IgD-negative memory B cell (primary cell): Measurements from ENCODE around the gene RAB4B. TPM values are rescaled to one million over a fixed set of nuclear protein-coding genes. Genes with fewer than 3 reads are reported as not detected.
A peak's percentile ranks its signal among the peaks of the same experiment; 100 is the strongest.
"Not testable (repeated sequence)": the region's sequence is repeated elsewhere in the genome, so short reads cannot be mapped to it uniquely, and the experiment has no call there.

Experiments used
- H3K27ac Mint-ChIP-seq, 3 donors: one replicate each; pipeline ENCODE4 v1.8.0; 2020 to 2022; ENCODE audit warnings: mild to moderate bottlenecking in 3 of 3, mixed read lengths in 3 of 3, moderate library complexity in 1 of 3
- H3K27me3 Mint-ChIP-seq: one replicate; pipeline ENCODE4 v1.8.0; 2021; ENCODE audit warnings: mixed read lengths
- H3K36me3 Mint-ChIP-seq: one replicate; pipeline ENCODE4 v1.8.0; 2020; ENCODE audit warnings: mild to moderate bottlenecking, mixed read lengths
- H3K4me1 Mint-ChIP-seq, 3 donors: one replicate each; pipeline ENCODE4 v1.8.0; 2020 to 2022; ENCODE audit warnings: mixed read lengths in 3 of 3, mild to moderate bottlenecking in 1 of 3
- H3K4me3 Mint-ChIP-seq, 4 donors: one replicate each; pipeline ENCODE4 v1.8.0; 2020 to 2022; ENCODE audit warnings: mild to moderate bottlenecking in 4 of 4, mixed read lengths in 4 of 4, moderate library complexity in 3 of 4
- H3K9me3 Mint-ChIP-seq, 3 donors: one replicate each; pipeline ENCODE4 v1.8.0; 2020 to 2021; ENCODE audit warnings: mixed read lengths in 3 of 3, mild to moderate bottlenecking in 1 of 3
- polyA plus RNA-seq: library from polyadenylated mRNA; unstranded; fragments of 300-500 nt; fragmentation: Illumina TruSeq; gene quantifications from one replicate; pipeline ENCODE4 v1.2.3, GENCODE V29; 2021

The RAB4B gene
- polyA plus RNA-seq, 1 donor from 2014 or later = 141 TPM

DNA sequence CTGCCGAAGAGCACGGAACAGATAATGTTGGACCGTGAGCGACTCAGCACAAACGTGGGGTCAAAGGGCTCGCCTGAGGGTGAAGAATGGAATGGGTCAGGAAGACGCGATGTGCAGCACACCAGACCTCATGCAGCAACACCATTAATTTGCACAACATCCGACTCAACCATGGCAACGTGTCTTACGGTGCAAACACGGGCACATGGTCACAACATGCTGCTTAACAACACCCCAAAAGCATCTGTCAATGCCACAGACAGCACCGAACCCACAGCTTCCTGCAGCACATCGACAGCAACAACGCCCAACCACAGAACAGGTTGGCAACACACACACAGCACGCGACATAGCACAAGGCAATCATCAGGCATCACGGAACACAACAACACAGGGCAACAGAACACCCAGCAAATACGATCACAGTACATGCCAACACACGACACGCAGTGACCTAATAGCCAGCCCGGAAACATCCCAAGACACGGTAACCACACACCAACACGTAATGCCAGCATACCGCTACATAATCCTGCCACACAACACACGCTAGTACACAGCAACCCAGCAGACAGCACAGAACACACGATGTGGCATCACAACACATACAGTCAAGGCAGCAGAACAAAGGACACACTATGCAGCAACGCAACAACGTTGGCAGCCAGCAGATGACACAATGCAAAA lies 48.8 kb downstream of the RAB4B start:
- not testable (repeated sequence) for H3K9me3 Mint-ChIP-seq, H3K4me3 Mint-ChIP-seq, H3K27me3 Mint-ChIP-seq
- Mint-ChIP-seq H3K27ac (peak overlapping the region in 2 of 3 donors; percentile 41), H3K4me1 (peaks cover 0 to 11% (median 8%) of the 10 kb centered on the region in 3 donors), H3K36me3 (peaks cover 25% of the 10 kb centered on the region)

DNA sequence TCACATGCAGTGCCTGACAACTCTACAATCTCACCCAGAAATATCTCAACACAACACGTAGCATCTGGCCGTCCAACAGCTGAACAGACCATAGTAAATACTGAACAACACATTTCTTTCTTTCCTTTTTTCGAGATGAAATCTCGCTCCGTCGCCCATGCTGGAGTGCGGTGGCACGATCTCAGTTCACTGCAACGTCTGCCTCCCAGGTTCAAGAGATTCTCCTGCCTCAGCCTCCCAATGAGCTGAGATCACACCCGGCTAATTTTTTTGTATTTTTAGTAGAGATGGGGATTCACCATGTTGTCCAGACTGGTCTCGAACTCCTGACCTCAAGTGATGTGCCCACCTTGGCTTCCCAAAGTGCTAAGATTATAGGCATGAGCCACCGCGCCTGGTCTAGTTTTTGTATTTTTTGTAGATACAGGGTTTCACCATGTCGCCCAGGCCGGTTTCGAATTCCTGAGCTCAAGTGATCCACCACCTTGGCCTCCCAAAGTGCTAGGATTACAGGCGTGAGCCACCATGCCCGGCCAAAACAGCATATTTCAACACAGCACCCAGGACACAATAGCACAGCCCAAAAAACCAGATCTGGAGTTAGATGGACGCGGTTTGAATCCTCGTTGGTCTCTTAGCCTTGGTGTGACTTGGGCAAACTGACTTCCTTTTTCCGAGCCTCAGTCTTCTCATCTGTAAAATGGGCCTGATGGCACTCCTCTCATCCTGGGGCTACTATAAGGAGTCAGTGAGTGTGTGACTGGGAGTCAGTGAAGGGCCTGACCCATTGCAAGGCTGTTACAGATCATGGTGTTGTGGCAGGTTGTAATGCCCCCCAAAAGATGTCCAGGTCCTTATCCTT lies 49.6 kb downstream of the RAB4B start:
- H3K27me3 Mint-ChIP-seq = no peaks in the 10 kb centered on the region
- H3K4me3 Mint-ChIP-seq = no peak overlapping the region
- peaks cover 0 to 8% (median 5%) of the 10 kb centered on the region in 3 donors for H3K4me1 Mint-ChIP-seq
- peaks cover 0 to 4% (median 3%) of the 10 kb centered on the region in 3 donors for H3K9me3 Mint-ChIP-seq
- no peak overlapping the region for H3K27ac Mint-ChIP-seq
- H3K36me3 Mint-ChIP-seq = peaks cover 25% of the 10 kb centered on the region

DNA sequence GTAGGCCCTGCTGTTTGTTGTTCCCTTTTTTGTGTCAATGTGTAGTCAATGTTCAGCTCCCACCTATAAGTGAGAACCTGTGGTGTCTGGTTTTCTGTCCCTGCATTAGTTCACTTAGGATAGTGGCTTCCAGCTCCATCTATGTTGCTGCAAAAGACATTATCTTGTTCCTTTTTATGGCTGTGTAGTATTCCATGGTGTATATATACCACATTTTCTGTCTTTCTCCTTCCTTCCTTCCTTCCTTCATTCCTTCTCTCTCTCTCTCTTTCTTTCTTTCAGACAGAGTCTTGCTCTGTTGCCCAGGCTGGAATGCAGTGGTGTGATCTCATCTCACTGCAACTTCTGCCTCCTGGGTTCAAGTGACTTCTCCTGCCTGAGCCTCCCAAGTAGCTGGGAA lies 51.2 kb downstream of the RAB4B start:
- H3K36me3 Mint-ChIP-seq = peaks cover 25% of the 10 kb centered on the region
- no peaks in the 10 kb centered on the region for H3K27me3 Mint-ChIP-seq
- H3K4me1 Mint-ChIP-seq = peaks cover 0 to 2% (median 0%) of the 10 kb centered on the region in 3 donors
- peak overlapping the region in 1 of 3 donors; percentile 63 for H3K27ac Mint-ChIP-seq
- peaks cover 0 to 4% (median 3%) of the 10 kb centered on the region in 3 donors for H3K9me3 Mint-ChIP-seq
- no peak overlapping the region for H3K4me3 Mint-ChIP-seq

DNA sequence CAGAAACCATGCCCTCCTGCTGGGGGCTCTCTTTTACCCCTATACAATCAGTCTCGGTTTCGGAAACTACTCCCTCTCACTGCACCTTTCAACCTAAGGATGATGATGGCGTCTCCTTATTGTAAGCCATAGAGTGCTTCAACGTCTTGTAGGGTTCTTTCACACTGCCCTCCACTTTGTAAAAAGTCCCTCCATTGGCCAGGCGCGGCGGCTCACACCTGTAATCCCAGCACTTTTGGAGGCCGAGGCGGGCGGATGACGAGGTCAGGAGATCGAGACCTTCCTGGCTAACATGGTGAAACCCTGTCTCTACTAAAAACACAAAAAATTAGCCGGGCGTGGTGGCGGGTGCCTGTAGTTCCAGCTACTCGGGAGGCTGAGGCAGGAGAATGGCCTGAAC lies 52.7 kb downstream of the RAB4B start:
- not testable (repeated sequence) for H3K27me3 Mint-ChIP-seq, H3K4me1 Mint-ChIP-seq, H3K27ac Mint-ChIP-seq, H3K9me3 Mint-ChIP-seq, H3K4me3 Mint-ChIP-seq
- peaks cover 22% of the 10 kb centered on the region for H3K36me3 Mint-ChIP-seq

DNA sequence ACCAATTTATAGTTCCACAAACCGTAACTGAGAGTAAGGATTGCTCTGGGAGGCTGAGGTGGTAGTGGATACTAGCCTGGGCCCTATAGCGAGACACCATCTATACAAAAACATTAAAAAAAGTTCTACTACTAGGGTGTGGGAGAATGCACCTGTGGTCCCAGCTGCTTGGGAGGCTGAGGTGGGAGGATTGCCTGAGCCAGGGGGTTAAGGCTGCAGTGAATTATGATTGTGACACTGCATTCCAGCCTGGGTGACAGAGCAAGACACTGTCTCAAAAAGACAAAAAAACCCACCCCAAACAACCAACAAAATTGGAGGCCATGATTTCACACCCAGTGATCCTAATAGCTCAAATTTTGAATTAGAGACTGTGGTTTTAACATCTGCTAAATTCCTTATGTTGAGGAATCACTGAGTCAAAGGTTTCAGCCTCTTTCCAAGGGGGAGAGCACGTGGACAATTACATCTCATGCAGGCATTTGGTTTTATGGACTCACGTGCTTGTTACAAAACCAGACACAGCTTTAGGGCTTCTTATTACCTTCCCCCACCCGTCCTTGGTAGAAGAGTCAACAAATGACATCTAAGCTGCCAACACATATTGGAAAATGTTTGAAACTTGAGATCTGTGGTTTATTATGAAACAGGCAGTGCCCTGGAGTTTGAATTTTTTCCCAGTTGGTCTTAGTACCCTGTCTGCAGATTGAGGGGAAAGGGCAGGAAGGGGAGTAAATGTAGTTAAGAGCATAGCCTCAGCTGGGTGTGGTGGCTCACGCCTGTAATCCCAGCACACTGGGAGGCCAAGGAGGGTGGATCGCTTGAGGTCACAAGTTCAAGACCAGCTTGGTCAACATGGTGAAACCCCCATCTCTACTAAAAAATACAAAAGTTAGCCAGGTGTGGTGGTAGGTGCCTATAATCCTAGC lies 53.7 kb downstream of the RAB4B start:
- no peak overlapping the region for H3K4me3 Mint-ChIP-seq
- H3K9me3 Mint-ChIP-seq = peaks cover 0 to 4% (median 3%) of the 10 kb centered on the region in 3 donors

DNA sequence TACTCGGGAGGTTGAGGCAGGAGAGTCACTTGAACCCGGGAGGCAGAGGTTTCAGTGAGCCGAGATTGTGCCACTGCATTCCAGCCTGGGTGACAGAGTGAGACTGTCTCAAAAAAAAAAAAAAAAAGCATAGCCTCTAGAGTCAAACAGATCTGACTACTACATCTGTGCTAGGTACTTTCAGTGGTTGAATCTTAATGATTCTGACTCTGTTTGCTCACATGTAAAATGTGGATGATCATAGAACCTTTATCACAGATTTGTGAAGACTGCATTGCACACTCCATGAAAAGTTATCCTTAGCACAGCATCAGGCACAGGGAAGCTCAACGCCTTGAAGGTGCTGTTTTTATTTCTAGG lies 54.4 kb downstream of the RAB4B start:
- not testable (repeated sequence) for H3K27ac Mint-ChIP-seq, H3K9me3 Mint-ChIP-seq, H3K27me3 Mint-ChIP-seq, H3K4me3 Mint-ChIP-seq, H3K4me1 Mint-ChIP-seq
- H3K36me3 Mint-ChIP-seq = peaks cover 15% of the 10 kb centered on the region

More for the DNA sequence above, 53.7 kb downstream of the RAB4B start:
- Mint-ChIP-seq H3K27ac (no peak overlapping the region), H3K4me1 (peaks cover 0 to 2% (median 0%) of the 10 kb centered on the region in 3 donors), H3K36me3 (peaks cover 21% of the 10 kb centered on the region), H3K27me3 (no peaks in the 10 kb centered on the region)

DNA sequence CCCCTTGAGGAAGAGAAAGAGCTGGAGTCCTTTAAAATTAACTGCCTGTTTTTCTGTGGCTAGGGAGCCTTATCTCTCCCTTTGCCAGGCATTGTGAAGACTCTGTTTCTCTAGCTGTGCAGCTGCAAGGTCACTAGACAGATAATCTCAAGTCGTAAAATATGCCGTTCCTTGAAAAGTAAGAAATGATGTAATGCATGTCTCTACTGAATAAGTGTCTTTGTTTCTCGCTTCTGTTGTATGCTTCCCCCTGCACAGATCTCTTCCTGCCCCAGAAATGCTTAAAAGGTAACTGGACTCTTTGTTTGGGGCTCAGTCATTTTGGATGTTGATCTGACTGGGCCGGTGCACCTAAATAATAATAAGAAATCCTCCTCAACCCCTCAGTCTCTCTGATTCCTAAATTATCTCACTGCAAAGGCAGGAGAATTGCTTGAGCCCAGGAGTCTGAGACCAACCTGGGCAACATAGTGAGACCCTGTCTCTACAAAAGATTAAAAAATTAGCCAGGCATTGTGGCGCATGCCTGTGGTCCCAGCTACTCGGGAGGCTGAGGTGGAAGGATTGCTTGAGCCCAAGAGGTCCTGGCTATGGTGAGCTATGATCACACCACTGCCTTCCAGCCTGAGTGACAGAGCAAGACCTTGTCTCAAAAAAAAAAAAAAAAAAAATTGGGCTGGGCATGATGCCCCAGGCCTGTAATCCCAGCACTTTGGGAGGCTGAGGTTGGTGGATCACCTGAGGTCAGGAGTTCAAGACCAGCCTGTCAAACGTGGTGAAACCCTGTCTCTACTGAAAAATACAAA lies 55.9 kb downstream of the RAB4B start:
- H3K9me3 Mint-ChIP-seq, H3K36me3 Mint-ChIP-seq, H3K4me3 Mint-ChIP-seq, H3K27me3 Mint-ChIP-seq, H3K4me1 Mint-ChIP-seq: not testable (repeated sequence)
- peak overlapping the region in 1 of 3 donors; percentile 81 for H3K27ac Mint-ChIP-seq

DNA sequence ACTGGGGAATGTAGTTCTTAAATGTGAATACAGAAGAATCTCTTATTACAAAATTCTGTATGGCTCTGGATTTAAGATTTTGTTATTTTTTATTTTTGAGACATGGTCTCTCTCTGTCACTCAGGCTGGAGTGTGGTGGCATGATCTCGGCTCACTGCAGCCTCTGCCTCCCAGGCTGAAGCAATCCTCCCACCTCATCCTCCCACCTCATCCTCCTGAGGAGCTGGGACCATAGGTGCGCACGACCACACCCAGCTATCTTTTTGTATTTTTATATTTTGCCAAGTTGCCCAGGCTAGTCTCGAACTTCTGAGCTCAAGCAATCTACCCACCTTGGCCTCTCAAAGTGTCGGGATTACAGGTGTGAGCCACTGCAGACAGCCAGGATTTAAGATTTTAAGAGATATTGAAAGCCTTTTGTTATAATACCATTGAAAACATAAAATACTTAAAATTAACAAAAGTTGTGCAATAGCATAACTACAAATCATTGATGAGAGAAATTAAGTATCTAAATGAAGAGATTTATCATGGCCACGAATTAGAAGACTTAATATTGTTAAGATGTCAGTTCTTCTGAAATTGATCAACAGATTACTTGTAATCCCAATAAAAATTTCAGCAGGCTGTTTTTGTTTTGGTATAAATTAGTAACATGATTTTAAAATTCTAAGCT lies 58.8 kb downstream of the RAB4B start:
- no peaks in the 10 kb centered on the region for H3K36me3 Mint-ChIP-seq
- peaks cover 0 to 2% (median 0%) of the 10 kb centered on the region in 3 donors for H3K9me3 Mint-ChIP-seq
- peaks cover 2% of the 10 kb centered on the region for H3K27me3 Mint-ChIP-seq
- no peaks in the 10 kb centered on the region for H3K4me1 Mint-ChIP-seq
- no peak overlapping the region for H3K27ac Mint-ChIP-seq
- no peak overlapping the region for H3K4me3 Mint-ChIP-seq

DNA sequence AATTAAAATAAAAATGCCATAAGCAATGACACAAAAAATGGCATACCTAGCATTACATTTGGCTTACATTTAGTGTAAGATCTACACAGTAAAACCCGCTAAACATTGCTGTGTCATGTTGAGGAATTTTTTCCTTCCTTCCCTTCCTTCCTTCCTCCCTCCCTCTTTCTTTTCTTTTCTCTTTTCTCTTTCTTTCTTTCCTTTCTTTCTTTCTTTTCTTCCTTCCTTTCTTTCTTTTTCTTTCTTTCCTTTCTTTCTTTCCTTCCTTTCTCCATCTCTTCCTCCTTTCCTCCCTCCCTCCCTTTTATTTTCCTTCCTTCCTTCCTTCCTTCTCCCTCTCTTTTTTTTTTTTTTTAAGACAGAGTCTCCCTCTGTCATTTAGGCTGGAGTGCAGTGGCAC lies 60.4 kb downstream of the RAB4B start:
- not testable (repeated sequence) for H3K27me3 Mint-ChIP-seq, H3K27ac Mint-ChIP-seq

DNA sequence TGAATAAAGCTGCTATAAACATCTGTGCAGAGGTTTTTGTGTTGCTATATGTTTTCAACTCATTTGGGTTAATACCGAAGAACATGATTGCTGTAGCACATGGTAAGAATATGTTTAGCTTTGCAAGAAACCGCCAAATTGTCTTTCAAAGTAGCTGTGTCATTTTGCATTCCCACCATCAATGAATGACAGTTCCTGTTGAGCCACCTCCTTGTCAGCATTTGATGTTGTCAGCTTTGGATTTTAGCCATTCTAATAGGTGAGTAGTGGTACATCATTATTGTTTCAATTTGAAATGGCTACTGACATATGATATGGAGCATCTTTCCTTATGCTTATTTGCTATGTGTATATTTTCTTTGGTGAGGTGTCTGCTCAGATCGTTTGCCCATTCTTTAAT lies 64.0 kb downstream of the RAB4B start:
- H3K27ac Mint-ChIP-seq, H3K9me3 Mint-ChIP-seq, H3K36me3 Mint-ChIP-seq, H3K27me3 Mint-ChIP-seq, H3K4me1 Mint-ChIP-seq, H3K4me3 Mint-ChIP-seq: not testable (repeated sequence)

More for the DNA sequence above, 60.4 kb downstream of the RAB4B start:
- H3K9me3 Mint-ChIP-seq, H3K4me1 Mint-ChIP-seq, H3K4me3 Mint-ChIP-seq, H3K36me3 Mint-ChIP-seq: not testable (repeated sequence)

DNA sequence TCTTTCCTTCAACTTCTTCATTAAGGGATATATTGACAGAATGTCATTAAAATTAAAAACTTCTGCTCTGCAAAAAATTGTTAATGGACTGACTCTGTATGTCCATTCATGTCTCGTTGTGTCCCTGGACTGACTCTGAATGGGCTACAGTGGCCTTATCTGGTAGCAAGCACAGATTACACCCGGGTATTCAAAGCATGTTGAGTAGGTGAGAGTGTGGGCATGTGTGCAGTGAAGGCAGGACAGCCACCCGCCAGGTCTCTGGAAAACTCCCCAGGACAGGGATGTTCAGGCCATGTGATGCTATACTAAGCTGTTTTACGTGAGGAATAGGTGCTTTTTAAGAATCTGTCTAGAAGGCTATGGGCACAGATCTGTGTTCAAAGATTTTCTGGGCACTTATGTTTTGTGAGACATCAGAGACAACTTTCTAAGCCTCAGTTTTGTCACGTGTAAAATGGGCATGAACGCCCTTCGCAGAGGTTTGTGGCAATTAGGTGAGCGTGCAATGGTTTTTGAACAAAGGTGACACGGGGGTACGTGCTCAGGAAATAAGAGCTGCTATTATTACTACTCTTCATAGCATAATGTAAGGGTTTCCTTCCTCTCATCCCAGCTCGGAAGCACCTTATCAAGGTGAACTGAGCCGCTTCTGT lies 65.1 kb downstream of the RAB4B start:
- H3K36me3 Mint-ChIP-seq, H3K9me3 Mint-ChIP-seq, H3K4me1 Mint-ChIP-seq: not testable (repeated sequence)
- H3K27ac Mint-ChIP-seq = peak overlapping the region in 2 of 3 donors; percentile 73 to 78
- H3K4me3 Mint-ChIP-seq = peak overlapping the region; percentile 58 to 95 (median 82)
- peaks cover 16% of the 10 kb centered on the region for H3K27me3 Mint-ChIP-seq

DNA sequence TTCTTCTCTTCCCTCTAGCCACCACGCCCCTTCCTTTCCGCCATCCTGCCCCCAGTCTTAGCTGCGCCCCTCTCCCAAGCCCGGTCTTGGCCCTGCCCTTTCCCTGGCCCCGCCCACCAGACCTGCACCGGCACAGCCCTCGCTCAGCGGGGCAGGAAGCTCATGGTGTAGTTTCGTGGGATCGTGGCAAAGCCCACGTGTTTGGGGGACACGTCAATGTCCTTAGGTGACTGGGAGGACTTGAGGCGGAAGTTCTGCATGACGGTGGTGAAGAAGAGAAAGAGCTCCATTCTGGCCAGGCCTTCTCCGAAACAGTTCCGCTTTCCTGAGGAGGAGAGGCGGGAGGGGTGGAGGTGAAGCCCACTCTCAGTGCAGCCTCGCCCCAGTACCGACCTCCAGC lies 65.6 kb downstream of the RAB4B start:
- H3K36me3 Mint-ChIP-seq, H3K4me1 Mint-ChIP-seq, H3K9me3 Mint-ChIP-seq: not testable (repeated sequence)
- H3K27me3 Mint-ChIP-seq = peaks cover 20% of the 10 kb centered on the region
- peak overlapping the region in 2 of 3 donors; percentile 73 to 78 for H3K27ac Mint-ChIP-seq
- H3K4me3 Mint-ChIP-seq = peak overlapping the region; percentile 58 to 95 (median 82)
